GM12891 (cell line): ENCODE results near the gene C7orf25.

ENCODE experiments used
- POLR2A ChIP-seq: IDR thresholded peaks from 2 replicates; pipeline ENCODE4 v1.6.1; 2011; ENCODE audit warnings: low read depth, low read length, control low read depth
- POU2F2 ChIP-seq: IDR thresholded peaks from 2 replicates; pipeline ENCODE4 v1.6.1; 2011; ENCODE audit warnings: low read depth, mild to moderate bottlenecking, control low read depth, low read length, moderate library complexity

DNA sequence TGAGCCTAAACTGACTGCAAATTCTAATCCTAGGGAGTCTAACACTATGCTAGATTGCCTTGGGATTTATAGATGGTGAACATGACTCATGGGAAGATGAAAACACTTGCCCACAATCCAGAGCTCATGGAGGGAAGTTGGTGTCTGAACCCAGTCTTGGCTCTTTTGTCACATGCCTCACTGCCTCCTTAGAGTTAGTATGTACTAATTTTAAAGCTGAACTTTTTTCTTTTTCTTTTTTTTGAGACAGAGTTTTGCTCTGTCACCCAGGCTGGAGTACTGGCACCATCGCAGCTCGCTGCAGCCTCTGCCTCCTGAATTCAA, 34.7 kb upstream of the C7orf25 start:
- TF ChIP-seq POU2F2 (no peak), POLR2A (no peak)
